ENCODE data around the gene MAN1A2. TPM values are rescaled to one million over a fixed set of nuclear protein-coding genes. Genes with fewer than 3 reads are reported as not detected.
"Not testable (repeated sequence)": the region's sequence is repeated elsewhere in the genome, so short reads cannot be mapped to it uniquely, and the experiment has no call there.

MAN1A2 gene
- total RNA-seq, 4 donors from 2014 or later = 23.3 to 77.6 (median 57.0) TPM

- no peak for DNase-seq
- Histone ChIP-seq H3K4me1 (no peaks in the 10 kb centered on the region), H3K36me3 (no peaks in the 10 kb centered on the region), H3K4me3 (no peak overlapping the region), H3K27ac (no peak overlapping the region), H3K27me3 (no peaks in the 10 kb centered on the region), H3K9me3 (no peaks in the 10 kb centered on the region)
- no peak for TF ChIP-seq POLR2A (IDR thresholded peaks at IDR 0.05)
- TF ChIP-seq, protein P1, sequence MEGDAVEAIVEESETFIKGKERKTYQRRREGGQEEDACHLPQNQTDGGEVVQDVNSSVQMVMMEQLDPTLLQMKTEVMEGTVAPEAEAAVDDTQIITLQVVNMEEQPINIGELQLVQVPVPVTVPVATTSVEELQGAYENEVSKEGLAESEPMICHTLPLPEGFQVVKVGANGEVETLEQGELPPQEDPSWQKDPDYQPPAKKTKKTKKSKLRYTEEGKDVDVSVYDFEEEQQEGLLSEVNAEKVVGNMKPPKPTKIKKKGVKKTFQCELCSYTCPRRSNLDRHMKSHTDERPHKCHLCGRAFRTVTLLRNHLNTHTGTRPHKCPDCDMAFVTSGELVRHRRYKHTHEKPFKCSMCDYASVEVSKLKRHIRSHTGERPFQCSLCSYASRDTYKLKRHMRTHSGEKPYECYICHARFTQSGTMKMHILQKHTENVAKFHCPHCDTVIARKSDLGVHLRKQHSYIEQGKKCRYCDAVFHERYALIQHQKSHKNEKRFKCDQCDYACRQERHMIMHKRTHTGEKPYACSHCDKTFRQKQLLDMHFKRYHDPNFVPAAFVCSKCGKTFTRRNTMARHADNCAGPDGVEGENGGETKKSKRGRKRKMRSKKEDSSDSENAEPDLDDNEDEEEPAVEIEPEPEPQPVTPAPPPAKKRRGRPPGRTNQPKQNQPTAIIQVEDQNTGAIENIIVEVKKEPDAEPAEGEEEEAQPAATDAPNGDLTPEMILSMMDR (IDR thresholded peaks at IDR 0.05) = no peak
- intact Hi-C loops (cut with DNase I; ENCODE audit: low total_unique reads) = no loop called here
These were observed 189.7 kb downstream of the MAN1A2 start for GRCh38 chr1:117556976-117557375.

DNA sequence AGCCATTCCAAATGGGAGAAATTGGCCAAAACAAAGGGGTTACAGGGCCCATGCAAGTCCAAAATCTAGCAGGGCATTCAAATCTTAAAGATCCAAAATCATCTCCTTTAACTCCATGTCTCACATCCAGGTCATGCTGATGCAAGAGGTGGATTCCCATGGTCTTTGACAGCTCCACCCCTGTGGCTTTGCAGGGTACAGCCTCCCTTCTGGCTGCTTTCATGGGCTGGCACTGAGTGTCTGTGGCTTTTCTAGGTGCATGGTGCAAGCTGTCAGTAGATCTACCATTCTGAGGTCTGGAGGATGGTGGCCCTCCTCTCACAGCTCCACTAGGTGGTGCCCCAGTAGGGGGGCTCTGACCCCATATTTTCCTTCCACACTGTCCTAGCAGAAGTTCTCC lies 191.2 kb downstream of the MAN1A2 start:
- H3K36me3 ChIP-seq; intact Hi-C loops (cut with DNase I; ENCODE audit: low total_unique reads): not testable (repeated sequence)

GRCh38 chr1:117559139-117559538 lies 191.9 kb downstream of the MAN1A2 start:
- H3K27me3 ChIP-seq = no peaks in the 10 kb centered on the region
- TF ChIP-seq, protein P1 (IDR thresholded peaks at IDR 0.05) = no peak
- no peak for TF ChIP-seq POLR2A (IDR thresholded peaks at IDR 0.05)
- no peaks in the 10 kb centered on the region for H3K4me1 ChIP-seq
- no peaks in the 10 kb centered on the region for H3K9me3 ChIP-seq
- no peaks in the 10 kb centered on the region for H3K36me3 ChIP-seq
- no peak for DNase-seq
- intact Hi-C loops (cut with DNase I; ENCODE audit: low total_unique reads) = no loop called here
- no peak overlapping the region for H3K27ac ChIP-seq
- H3K4me3 ChIP-seq = no peak overlapping the region

More for the DNA sequence above, 191.2 kb downstream of the MAN1A2 start:
- H3K4me1 ChIP-seq, DNase-seq, H3K9me3 ChIP-seq, H3K4me3 ChIP-seq, H3K27ac ChIP-seq, H3K27me3 ChIP-seq: not testable (repeated sequence)

DNA sequence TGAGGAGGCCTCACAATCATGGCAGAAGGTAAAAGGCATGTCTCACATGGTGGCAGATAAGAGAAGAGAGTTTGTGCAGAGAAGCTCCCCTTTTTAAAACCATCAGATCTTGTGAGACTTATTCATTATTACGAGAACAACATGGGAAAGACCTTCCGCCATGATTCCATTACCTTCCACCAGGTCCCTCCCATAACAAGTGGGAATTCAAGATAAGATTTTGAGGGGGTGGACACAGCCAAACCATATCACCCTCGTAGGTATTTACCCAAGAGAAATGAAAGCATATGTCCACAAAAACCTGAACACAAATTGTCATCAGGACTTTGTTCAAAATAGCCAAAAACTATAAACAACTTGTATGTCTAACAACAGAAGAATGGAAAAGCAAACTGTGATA lies 192.7 kb downstream of the MAN1A2 start:
- no peak overlapping the region for H3K27ac ChIP-seq
- no peak overlapping the region for H3K4me3 ChIP-seq
- intact Hi-C loops (cut with DNase I; ENCODE audit: low total_unique reads) = no loop called here
- H3K4me1 ChIP-seq = no peaks in the 10 kb centered on the region
- H3K27me3 ChIP-seq = no peaks in the 10 kb centered on the region
- TF ChIP-seq, protein P1 (IDR thresholded peaks at IDR 0.05) = no peak
- TF ChIP-seq POLR2A (IDR thresholded peaks at IDR 0.05) = no peak
- DNase-seq = no peak
- H3K9me3 ChIP-seq = no peaks in the 10 kb centered on the region
- H3K36me3 ChIP-seq = no peaks in the 10 kb centered on the region

DNA sequence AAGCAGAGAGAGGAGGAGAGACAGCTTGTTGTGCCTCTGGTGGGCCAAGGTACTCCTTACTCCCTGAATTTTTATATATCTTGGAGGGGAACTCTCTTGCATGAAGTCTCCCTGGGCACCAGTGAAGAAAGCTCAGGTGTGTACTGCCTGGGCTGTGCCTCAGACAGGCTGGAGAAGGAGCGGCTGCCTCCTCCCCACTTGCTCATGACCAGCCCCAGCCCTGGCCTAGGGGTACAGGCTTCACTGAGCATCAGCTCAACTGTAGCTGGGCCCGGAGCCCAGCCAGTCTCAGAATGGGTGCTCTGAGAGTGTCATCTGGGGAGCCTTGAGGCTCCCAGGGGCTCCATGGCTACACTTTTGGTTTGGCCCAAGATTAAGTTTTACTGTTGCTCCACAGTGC lies 193.8 kb downstream of the MAN1A2 start:
- no peak for DNase-seq
- H3K27ac ChIP-seq = no peak overlapping the region
- no peak overlapping the region for H3K4me3 ChIP-seq
- H3K36me3 ChIP-seq = no peaks in the 10 kb centered on the region
- TF ChIP-seq, protein P1 (IDR thresholded peaks at IDR 0.05) = no peak
- TF ChIP-seq POLR2A (IDR thresholded peaks at IDR 0.05) = no peak
- no peaks in the 10 kb centered on the region for H3K4me1 ChIP-seq
- H3K9me3 ChIP-seq = no peaks in the 10 kb centered on the region
- H3K27me3 ChIP-seq = no peaks in the 10 kb centered on the region
- intact Hi-C loops (cut with DNase I; ENCODE audit: low total_unique reads) = no loop called here

GRCh38 chr1:117561551-117561950 lies 194.3 kb downstream of the MAN1A2 start:
- no peaks in the 10 kb centered on the region for H3K9me3 ChIP-seq
- intact Hi-C loops (cut with DNase I; ENCODE audit: low total_unique reads) = no loop called here
- no peaks in the 10 kb centered on the region for H3K36me3 ChIP-seq
- TF ChIP-seq POLR2A (IDR thresholded peaks at IDR 0.05) = no peak
- TF ChIP-seq, protein P1 (IDR thresholded peaks at IDR 0.05) = no peak
- no peaks in the 10 kb centered on the region for H3K27me3 ChIP-seq
- no peak overlapping the region for H3K27ac ChIP-seq
- no peak for DNase-seq
- no peak overlapping the region for H3K4me3 ChIP-seq
- no peaks in the 10 kb centered on the region for H3K4me1 ChIP-seq

Data from uterus (tissue), 4 donors.